ENCODE data around the gene IQCN. TPM values are rescaled to one million over a fixed set of nuclear protein-coding genes. Genes with fewer than 3 reads are reported as not detected.
A peak's percentile ranks its signal among the peaks of the same experiment; 100 is the strongest.

IQCN gene
- polyA plus RNA-seq, 1 donor: 7.2 TPM

DNA sequence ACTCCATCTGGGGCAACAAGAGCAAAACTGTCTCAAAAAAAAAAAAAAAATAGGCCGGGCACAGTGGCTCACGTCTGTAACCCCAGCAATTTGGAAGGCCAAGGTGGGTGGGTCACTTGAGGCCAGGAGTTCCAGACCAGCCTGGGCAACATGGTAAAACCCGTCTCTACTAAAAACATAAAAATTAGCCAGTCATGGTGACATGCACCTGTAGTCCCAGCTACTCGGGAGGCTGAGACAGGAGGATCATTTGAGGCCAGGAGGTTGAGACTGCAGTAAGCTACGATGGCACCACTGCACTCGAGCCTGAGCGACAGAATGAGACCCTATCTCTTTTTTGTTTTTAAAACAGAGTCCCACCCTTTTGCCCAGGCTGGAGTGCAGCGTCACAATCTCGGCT lies 3.9 kb downstream of the IQCN start:
- no peak for DNase-seq

DNA sequence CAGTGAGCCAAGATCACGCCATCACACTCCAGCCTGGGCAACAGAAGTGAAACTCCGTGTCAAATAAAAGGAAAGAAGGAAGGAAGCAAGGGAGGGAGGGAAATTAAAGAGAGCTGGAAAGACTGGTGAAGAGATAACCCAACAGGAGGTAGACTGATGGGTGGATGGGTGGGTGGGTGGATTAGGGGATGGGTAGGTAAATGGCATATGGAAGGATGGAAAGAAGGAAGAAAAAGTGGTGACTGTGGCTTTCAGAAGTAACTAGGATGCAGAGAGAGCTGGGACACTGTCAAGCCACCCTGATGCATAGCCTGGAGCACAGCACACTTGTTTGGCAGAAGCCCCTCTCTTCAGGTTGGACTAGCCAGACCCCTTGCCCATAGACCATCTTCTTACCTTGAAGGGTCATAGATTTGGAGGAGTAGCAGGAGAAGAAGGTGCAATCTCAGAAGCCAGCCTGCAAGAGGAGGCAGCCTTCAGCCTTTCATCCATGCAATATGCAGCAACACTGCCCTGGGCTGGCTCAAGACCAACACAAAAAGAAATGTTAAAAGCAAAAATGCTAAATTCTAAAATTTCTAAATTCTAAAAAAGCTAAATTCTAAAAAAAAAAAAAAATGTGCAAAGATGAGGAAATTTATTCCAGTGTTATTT lies 5.1 kb downstream of the IQCN start:
- DNase-seq: no peak

GRCh38 chr19:18266771-18267686 lies 7.2 kb downstream of the IQCN start:
- no peak for DNase-seq

GRCh38 chr19:18265582-18265981 lies 8.7 kb downstream of the IQCN start:
- no peak for DNase-seq

DNA sequence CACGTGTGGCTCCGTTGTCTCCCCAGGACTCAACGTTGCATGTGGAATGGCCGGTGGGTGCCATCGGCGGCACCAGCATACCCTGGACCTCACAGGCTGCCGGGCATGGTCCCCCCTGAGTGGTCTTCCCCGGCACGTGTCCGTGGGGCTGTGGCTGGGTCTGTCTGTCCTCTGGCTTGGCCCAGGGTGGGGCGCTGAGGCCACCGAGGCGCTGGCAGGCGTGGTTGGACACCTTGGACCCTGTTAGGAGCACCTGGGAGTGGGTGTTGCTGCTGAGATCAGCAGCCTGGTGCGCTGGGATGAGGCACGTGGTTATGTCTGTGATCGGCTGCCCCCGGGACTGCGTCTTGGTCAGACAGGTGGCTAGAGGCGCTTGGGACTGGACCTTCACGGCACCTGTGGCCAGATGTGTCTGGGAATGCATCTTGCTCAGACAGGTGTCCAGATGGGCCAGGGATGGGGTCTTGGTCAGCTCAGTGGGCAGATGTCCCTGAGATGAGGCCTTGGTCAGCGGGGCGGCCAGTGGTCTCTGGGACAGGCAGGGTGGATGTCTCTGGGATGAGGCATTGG lies 9.2 kb downstream of the IQCN start:
- DNase-seq: no peak

GRCh38 chr19:18264137-18264854 lies 10.0 kb downstream of the IQCN start:
- DNase-seq: no peak

GRCh38 chr19:18263324-18264136 lies 10.7 kb downstream of the IQCN start:
- DNase-seq: no peak

DNA sequence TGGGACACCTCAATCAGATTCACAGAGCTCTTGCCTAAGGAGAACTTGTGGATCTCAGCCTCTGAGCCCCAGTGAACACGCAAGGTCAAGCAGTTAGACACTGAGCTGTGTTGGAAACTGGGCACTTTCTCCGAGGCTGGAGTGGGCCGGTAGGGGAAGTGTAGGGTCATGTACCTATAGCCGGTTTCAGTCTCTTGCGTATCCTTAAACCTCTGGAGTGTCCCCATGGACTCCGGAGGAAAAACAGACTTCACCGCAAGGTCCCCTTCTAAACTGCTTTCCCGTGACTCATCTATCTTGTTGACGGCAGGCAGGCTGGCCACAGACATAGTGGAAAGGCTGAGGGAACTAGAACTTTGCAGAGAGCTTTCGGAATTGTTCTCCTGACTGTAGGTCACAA lies 11.3 kb downstream of the IQCN start:
- no peak for DNase-seq

- no peak for DNase-seq
These were observed 12.1 kb downstream of the IQCN start for GRCh38 chr19:18262144-18262543.

DNA sequence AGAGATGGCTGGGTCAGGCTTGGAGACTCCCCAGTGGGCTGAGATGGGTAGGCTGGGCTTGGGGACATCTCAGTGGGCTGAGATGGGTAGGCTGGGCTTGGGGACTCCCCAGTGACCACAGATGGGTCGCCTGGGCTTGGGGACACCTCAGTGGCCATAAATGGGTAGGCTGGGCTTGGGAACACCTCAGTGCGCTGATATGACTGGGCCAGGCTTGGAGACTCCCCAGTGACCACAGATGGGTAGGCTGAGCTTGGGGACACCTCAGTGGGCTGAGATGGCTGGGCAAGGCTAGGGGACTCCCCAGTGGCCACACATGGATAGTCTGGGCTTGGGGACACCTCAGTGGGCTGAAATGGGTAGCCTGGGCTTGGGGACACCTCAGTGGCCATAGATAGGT lies 12.8 kb downstream of the IQCN start:
- DNase-seq: no peak

GRCh38 chr19:18259893-18260292 lies 14.4 kb downstream of the IQCN start:
- no peak for DNase-seq

GRCh38 chr19:18257503-18258470 lies 16.5 kb downstream of the IQCN start:
- no peak for DNase-seq

DNA sequence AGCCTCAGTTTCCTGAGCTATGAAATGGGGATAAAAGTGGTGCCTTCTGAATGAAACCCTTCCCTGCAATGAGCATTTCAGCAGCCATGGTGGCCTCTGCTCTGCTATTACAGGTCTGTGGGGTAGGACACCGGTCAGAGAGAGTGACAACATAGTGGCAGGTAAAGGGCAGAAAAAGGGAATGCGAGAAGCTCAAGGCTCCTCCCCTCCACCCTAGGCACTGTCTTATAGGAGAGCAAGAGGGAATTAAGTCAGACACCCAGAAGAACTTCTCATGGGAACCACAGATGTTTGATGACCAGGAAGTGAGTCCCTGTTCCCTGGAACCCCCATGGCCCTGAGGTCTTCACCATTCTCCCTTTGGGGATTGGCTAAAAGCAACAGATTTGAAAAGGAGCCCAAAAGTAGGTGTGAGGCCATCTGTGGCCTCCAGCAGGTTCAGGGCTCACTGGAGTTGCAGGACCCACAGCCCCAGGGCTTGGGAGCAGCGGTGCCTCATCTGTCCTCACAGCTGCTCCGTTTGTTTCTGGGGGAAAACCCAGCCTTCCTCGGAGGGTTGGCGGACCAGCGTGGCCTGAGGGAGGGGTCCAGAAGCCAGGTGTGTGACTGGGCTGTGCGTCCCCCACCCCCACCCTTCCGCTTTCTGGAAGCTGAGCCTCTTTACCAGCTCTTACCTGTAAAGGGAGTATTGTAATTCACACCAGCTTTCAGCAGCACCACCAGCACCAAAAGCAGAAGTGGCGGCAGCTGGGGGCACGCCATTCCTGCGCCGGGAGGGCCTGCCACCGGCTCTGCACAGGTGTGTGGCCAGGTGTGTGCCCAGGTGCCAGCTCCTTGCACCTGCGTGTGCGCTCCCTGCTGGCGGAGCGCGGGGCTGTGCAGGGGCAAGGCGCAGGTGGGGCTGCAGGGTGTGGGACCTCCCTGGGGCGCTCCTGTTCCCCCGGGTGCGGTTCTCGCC lies 19.4 kb downstream of the IQCN start:
- no peak for DNase-seq

DNA sequence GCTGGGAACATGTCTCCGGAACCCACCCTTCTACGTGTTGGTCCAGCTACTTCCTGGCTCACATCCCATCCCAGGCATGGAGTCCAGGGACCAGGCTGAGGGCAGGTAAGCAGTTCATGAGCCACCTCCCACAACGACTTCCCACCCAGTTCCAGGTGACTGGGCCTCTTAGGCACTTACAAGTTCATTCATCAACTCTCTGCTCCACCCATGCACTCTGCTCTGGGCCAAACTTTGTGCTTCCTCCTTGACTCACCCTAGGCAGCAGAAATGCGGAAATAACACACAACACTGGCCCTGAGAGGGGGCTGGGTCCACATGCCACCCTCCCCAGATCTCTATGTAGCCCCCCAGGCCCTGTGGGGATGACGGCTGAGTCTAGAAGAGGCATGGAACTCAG lies 20.5 kb downstream of the IQCN start:
- DNase-seq: no peak

DNA sequence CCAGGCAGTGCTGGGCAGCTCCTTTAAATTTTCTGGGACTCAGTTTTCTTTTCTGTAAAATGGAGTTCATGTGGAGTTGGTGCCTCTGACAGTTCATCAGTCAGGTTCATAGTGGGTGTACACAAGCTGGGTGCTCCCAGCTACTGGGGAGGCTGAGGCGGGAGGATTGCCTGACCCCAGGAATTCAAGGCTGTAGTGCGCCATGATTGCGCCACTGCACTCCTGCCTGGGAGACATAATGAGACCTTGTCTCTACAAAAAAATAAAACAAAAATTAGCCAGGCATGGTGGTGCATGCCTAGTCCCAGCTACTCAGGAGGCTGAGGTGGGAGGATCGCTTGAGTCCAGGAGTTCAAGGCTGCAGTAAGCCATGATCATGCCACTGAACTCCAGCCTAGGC lies 21.1 kb downstream of the IQCN start:
- no peak for DNase-seq

GRCh38 chr19:18252370-18252717 lies 21.9 kb downstream of the IQCN start:
- no peak for DNase-seq

DNA sequence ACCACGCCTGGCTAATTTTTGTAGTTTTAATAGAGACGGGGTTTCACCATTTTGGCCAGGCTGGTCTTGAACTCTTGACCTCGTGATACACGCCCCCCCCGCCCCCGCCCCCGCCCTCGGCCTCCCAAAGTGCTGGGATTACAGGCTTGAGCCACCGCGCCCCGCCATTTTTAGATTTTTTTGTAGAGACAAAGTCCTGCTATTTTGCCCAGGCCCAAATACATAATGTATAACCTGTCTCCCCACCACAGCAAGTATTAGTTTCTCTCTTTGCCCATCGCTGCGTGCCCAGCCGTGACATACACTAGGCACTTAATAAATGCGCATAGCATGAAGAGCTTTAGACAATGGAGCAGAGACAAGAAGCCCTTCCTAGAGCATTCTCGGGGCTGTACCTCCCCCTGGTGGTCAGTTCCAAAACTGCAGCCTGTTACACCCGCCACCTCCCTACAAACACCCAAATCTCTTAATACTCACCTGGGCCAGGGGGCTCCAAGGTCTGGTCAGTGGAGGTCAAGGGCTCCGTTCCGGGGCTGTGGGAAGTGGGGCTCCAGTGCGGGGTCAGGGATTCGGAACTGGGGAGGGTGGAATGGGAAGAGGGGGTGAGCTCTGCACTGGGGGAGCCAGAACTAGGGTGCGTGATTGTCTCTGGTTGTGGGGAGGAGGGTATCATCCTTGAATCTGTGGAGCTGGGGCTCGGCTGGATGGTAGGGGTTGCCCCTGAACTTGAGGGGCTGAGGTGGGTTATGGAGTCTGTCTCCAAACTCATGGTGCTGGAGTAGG lies 22.5 kb downstream of the IQCN start:
- DNase-seq: peak; percentile 70

- DNase-seq: no peak
These were observed 24.4 kb downstream of the IQCN start for GRCh38 chr19:18249834-18250233.

GRCh38 chr19:18245297-18245696 lies 29.0 kb downstream of the IQCN start:
- no peak for DNase-seq
